NCI-H526 (cell line): ENCODE results near the gene CERS6.

Source experiments
- DNase-seq, 2 experiments: peaks; one replicate each; lab custom pipeline; 2025; lab: John Stamatoyannopoulos, UW

Gene CERS6

GRCh38 chr2:168443818-168444217, 12.3 kb upstream of the CERS6 start:
- DNase-seq = peak in 1 of 2 experiments; percentile 18

DNA sequence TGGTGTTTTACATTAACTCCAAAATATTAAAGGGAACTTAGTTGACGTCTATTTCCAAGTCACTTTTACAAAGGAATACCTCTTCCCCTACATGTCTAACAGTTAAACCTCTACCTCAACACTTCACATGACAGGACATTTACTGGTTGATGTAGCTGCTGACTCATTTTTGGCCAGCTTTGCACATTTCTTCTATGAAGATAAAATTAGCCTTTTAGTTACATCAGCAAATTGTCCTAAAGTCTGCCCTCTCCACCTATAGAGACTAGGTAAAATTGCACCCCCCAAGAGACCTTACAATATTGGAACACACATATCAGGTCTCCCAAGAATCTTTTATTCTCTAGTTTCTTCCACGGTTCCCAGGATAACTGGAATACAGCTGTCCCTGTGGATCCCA, 10.1 kb upstream of the CERS6 start:
- no peak for DNase-seq

- DNase-seq = no peak
Measured at GRCh38 chr2:168448980-168449379, 7.1 kb upstream of the CERS6 start.

DNA sequence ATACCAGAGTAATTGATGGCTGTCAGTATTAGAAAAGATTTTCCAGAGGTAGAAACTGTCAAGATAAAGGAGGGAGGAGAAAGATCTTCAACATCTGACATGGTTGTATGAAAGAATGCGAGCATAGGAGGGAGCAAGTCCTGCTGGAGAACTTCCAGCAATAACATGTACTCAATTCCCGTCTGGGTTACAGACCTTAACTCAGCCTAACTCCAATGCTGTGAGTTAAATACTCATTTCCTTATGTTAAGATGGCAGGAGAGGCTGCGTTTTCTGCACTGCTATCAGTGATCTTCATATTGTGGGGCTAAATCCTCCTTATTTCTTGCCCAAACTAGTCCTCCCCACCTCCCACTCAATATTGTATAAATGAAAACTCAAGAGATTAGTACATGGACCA, 6.7 kb upstream of the CERS6 start:
- no peak for DNase-seq

DNA sequence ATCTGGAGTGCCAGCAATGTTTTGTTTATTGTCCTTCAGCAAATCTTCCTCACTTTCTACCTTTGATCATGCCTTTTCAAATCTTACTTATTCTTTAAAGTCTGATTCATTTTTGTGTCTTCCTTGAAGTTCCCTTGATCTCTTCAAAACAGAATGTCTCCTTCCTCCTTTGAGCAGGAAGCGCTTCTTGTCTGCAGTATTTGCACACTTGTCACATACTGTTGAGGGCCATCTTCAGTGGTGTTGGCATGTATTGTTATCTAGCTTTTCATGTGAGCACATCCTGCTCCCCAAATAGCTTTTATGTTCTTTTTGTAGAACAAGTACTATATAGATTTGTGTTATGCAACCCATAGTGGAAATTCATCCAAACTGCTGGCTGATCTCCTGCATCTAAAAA, 5.9 kb upstream of the CERS6 start:
- no peak for DNase-seq

DNA sequence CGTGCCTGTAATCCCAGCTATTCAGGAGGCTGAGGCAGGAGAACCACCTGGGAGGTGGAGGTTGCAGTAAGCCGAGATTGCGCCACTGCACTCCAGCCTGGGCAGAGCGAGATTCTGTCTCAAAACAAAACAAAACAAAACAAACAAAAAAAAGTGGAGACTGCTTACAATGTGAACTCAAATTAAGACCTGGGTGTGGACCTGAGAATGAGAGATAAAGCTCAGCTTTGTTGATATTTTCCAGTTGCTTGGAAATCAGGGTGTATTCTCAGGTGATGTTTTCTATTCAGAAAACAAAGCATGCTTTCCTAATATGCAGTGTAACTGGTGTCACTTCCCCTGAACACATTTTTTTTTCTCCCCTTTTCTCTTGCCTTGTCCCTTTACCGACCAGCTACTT, 5.3 kb upstream of the CERS6 start:
- DNase-seq = no peak

DNA sequence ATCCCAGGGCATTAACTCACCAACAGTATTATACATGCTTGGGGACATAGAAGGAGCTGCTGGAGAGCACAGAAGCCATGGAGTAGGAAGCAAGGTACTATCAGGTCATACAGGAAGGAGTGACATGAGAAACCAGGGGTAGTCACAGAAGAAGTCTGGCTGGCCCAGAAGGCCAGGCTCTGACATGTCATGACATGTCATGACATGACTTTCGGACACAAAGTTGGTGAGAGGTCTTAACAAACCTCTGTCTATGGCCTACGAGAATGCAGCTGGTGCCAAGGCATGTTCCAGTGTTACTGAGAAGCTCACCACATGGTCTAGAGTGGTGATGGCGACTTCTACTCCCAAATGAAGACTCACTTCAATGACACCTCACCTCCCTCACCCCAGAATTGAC, 3.3 kb upstream of the CERS6 start:
- DNase-seq = no peak

- DNase-seq = no peak
Measured at GRCh38 chr2:168453404-168453803, 2.7 kb upstream of the CERS6 start.

GRCh38 chr2:168454737-168455644, 1.1 kb upstream of the CERS6 start:
- peak in 1 of 2 experiments; percentile 40 for DNase-seq

DNA sequence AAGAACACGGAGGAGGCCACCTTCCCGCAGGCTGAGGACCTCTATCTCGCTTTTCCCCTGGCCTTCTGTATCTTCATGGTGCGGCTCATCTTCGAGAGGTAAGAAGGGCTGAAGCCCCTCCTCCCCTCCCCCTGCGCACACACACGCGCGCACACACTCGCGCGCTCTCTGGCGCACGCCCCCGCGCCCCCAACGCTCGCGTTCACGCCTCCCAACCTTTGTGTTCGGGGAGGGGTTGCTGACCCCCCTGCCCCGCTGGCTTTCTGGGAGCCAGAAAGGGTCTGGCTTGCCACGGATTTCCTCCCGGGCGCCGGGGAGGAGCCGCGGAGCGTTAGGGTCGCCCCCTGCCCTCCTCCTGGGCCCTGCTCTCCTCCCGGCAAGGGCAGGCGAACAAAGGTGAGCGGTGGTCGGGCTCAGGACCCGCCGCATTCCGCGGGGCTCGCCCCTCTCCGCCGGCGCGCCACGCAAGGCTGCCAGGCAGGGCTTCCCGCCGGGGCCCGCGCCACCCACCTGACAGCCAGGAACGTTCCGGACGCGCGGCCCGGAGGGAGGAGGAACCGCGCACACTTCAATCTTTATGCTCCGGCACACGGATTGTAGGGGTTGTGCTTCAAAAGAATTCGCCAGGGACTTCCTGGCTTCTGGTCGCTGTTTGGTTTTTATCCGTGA, 583 bp downstream of the CERS6 start:
- peak; percentile 54 to 84 for DNase-seq

- DNase-seq = no peak
Measured at GRCh38 chr2:168457190-168457895, 1.3 kb downstream of the CERS6 start.

GRCh38 chr2:168458139-168458538, 2.1 kb downstream of the CERS6 start:
- no peak for DNase-seq

DNA sequence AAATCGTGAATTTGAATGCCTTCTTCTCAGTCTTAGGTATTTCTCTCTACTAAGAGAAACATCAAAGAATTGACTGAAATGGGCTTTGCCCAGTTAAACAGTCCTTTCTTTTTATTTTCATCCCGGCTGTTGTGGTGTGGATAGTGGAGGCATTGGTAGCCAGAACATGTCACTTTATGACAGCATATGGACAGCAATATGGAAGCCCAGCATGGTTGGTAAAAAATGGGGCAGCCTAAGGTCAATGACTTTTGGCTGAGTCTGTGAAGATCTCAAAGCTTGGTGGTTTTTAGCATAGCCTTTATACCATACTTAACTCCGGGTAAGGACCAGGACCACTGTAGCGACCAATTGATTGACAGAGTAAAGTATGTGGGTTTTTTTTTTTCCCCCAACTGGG, 3.2 kb downstream of the CERS6 start:
- no peak for DNase-seq

- no peak for DNase-seq
Measured at GRCh38 chr2:168460571-168460970, 4.5 kb downstream of the CERS6 start.

DNA sequence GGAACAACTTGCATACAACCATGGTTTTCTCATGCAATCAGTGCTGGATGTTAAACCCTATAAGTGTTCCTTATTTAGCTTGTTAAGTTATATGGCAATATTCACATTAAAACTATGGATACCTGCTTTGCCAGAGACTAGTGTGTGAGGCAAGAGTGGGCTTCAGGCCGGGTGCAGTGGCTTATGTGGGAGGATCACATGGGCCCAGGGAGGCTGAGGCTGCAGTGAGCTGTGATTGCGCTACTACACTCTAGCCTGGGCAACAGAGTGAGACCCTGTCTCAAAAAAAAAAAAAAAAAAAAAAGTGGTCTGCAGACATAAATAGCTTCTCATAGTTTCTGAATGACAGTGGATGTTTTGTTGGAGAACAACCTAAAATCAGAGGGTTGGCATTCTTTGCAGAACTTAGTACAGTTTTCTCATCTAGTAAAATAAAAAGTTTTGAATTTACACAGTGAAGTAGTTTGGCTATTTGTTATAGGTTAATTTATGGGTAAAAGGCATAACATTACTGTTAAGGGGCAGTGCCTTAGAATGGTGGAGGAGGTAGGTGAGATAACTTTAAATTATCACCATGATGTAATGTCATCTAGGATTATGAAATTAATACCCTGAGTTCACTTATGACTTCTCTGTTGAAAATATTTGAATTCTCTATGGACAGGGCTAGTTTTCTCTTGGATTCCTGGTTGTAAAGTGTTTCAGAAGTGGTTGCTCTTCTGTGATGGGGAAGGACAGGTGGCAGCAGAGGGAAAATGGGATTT, 5.3 kb downstream of the CERS6 start:
- no peak for DNase-seq

GRCh38 chr2:168461942-168462331, 5.9 kb downstream of the CERS6 start:
- no peak for DNase-seq

- DNase-seq = no peak
Measured at GRCh38 chr2:168462543-168463045, 6.5 kb downstream of the CERS6 start.

DNA sequence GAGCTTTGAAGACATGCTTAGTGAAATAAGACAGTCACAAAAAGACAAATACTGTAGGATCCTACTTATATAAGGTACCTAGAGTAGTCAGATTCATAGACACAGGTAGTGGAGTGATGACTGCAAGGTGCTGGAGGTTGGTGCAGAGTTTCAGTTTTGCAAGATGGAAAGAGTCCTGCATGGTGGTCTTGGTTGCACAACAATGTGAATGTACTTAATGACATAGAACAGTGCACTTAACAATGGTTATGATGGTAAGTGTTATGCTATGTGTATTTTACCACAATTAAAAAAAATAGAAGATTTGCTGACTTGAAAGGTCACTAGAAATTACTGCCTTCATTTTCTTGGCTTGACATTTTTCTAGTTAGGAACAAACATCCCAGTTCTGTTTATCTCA, 9.5 kb downstream of the CERS6 start:
- DNase-seq = no peak

DNA sequence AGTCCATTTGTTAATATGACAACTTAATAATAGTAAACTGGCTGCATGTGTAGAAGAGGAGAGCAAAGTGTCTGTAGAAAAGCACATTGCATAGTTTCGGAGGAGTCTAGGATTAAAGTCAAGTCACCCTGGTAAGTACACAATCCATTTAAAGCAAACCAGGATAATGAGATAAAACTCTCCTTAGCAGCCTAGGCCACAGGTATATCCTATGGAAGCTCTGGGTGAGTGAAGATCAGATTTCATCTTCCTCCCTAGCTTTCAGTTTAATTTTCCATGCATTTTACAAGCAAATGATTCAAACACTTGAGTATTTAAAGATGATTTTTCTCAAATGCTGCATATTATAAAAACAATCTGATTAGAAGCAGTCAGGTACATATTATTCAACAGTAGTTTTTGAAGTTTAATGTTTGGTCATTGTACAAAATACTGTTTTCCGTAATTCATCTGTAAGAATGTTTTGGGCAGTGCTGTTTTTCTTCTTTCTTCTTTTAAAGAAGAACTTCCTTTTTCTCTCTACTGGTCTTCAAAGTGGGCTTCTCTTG, 10.2 kb downstream of the CERS6 start:
- peak in 1 of 2 experiments; percentile 35 for DNase-seq

GRCh38 chr2:168466834-168467565, 10.9 kb downstream of the CERS6 start:
- DNase-seq = peak in 1 of 2 experiments; percentile 23

GRCh38 chr2:168467729-168468128, 11.7 kb downstream of the CERS6 start:
- no peak for DNase-seq
